NT2/D1 (cell line): Measurements from ENCODE around the gene SLC22A5.

Source experiments
- YY1 ChIP-seq: IDR thresholded peaks from 2 replicates; pipeline ENCODE4 v1.6.1; 2011; ENCODE audit not compliant: insufficient read length, insufficient read depth
- ZNF274 ChIP-seq: IDR thresholded peaks from 2 replicates; pipeline ENCODE4 v1.6.1; 2011; ENCODE audit warnings: mild to moderate bottlenecking, low read depth, low read length

DNA sequence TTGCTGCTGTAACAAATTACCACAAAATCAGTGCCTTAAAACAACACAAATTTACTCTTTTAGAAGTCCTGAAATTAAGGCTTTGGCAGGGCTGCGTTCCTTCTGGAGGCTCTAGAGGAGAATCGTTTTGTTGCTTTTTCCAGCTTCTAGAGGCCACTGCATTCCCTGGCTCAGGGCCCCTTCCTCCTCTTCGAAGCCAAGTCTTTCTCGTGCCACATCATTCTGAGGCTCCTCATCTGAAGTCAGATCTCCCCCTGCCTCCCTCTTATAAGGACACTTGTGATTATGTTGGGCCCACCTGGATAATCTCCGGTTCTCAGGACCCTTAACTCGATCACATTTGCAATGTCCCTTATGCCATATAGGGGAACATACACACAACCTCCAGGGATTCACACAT is 48.0 kb downstream of the SLC22A5 start:
- TF ChIP-seq YY1 (no peak), ZNF274 (no peak)
